Measurements from ENCODE around the gene TNIP1.

The TNIP1 gene

GRCh38 chr5:151105561-151105960 is 24.7 kb upstream of the TNIP1 start:
- no peak for DNase-seq

GRCh38 chr5:151104795-151105194 is 24.0 kb upstream of the TNIP1 start:
- no peak for DNase-seq

GRCh38 chr5:151101746-151102145 is 20.9 kb upstream of the TNIP1 start:
- DNase-seq = no peak

DNA sequence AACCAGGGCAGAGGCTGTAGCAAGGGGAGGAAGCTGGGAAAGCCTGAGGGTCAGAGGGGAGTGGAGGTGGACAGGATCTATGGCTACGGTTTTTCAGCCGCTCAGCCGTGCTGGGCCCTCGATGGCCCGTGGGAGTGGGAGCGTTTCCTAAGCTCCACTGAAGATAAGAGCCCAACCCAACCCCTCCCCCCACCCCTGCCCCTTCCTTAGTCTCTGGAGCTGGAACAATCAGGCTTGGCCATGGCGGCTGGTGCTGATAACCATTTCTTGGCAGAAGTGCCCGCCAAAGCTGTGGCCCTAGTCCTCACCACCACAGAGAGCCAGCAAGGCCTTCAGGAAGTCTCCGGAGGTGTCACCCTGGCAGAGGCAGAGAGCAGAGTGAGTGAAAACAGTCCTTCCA is 20.3 kb upstream of the TNIP1 start:
- DNase-seq = no peak

- DNase-seq = no peak
Observed at GRCh38 chr5:151100681-151101080, 19.8 kb upstream of the TNIP1 start.

GRCh38 chr5:151098768-151099121 is 17.9 kb upstream of the TNIP1 start:
- DNase-seq = no peak

DNA sequence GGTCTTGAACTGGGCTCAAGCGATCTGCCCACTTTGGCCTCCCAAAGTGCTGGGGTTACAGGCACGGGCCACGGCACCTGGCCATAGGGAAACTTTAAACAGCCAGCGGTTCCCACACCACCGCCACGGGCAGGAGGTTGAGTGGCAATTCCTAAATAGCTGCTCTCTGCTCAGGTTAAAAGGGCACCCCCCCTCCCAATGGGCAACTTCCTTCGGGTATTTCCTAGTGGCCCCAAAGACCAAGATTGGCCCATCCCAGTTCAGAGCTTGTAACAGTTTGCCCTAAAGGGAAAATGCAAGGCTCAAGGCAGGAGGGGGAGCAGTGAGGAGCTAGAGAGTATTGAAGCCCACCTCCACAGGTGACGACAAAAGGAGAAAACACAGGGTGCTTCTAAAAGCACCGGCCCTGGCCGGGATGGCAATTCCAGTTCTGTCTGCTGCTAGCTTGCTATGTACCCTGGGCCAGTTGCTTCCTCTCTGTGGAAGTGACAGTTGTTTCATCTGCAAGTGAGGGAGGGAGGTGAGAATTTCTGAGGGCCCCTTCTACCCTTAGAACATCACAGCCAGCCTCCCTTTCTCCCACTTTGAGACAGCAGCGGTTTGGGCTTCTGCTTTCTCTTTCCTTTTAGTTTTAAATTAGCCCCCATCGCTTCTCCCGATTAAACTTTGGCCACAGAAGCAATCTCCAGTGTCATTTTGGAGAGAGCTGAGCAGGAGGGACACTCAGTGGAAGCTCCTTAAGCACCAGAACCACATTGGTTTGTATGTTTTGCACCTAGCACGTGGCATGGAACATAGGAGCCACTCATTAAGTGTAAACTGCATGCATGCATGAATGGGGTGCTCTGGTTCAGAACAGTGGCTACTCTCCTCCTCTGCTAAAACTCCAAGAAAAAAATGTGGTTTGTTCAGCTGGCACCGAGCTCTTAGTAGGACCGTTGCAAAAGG is 17.3 kb upstream of the TNIP1 start:
- no peak for DNase-seq

DNA sequence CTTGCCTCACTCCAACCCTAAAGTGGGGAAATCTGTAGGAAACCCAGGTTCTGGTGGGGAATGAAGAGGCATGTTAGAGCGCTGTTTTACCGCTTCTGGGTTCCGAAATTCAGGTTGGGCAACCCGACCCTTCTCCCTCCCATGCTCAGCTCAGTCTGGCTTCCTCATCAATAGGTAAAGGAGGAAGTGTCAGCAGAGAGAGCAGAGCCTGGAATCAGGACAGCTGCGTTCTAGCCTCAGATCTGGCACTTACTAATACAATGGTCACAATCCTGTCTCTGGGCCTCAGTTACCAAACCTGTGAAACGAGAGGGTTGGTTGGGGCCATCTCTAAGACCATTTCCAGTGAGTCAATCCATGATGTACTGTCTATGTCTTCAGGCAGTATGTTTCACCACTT is 16.2 kb upstream of the TNIP1 start:
- DNase-seq = no peak

- no peak for DNase-seq
Observed at GRCh38 chr5:151096001-151096373, 15.2 kb upstream of the TNIP1 start.

GRCh38 chr5:151095341-151096000 is 14.6 kb upstream of the TNIP1 start:
- DNase-seq = no peak

DNA sequence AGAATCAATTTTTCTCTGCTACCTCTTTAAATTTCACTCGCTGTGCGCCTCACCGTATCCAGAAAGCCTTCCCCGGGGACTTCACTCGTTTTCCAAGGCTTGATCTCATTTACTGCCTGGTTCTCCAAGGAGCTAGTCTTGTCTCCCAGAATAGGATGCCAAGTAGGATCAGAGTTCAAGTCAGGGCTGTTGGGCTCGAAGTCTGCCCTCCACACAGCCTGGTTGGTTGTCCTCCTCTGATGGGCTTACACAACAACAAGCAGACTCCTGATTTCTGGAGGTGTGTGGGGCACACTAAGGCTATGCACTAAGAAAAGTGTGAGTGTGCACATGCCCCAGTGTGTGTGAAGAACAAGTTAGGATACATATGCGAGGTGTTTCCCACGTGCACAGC is 14.0 kb upstream of the TNIP1 start:
- DNase-seq = no peak

- DNase-seq = no peak
Observed at GRCh38 chr5:151094030-151094851, 13.4 kb upstream of the TNIP1 start.

DNA sequence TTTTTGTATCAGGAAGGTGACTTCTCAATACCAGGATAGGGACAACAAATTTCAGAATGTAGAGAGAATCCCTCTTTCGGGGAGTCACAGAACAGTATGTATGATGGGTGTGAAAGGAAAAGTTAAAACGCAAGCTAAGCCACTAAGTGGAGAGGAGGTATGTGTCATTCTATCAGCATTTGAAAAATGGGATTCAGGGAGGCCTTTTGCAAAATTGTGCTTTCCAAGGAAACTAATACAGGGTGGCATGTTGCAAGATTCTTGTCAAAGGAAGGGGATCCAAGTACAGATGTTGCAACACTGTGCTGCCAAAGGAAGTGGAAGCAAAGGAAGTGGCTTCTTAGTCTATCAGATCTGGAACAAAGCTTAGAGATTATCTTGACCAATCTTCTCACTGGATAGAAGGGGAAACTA is 12.6 kb upstream of the TNIP1 start:
- DNase-seq = no peak

DNA sequence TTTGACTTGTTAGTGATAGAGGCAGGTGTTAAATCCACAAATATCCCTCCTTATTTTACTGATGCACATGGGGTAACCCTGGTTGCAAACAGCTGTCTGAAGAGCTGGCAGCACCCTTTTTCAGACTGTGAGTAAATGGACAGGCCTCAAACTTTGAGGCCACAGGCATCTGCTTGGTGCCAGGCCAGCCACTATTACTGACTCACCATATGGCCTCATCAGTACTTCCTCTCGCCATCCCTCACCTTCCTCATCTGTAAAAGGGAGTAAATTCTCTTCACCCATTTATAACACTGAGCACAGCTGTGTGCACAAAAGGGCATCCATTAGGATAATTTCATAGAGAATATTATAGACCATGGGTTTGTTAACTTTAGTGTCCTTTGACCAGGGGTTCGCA is 11.9 kb upstream of the TNIP1 start:
- DNase-seq = no peak

DNA sequence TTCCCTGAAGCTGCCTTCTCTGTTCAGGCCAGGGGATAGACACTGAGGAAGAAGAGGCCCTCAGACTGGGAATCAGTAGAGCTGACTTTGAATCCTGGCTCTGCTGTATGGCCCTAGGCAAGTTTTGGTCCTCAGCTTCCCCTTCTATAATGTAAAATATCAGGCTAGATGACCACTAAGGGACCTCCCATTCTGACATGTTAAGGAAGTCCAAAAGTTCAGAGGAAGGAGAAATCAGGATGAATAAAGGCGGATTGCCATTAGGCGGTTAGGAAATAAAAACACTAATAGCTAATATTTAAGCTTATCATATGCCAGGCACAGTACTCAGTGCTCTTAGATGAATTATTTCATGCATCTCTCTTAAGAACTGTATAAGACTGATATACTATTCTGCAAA is 8.9 kb upstream of the TNIP1 start:
- DNase-seq = no peak

- DNase-seq = no peak
Observed at GRCh38 chr5:151088986-151089385, 8.2 kb upstream of the TNIP1 start.

- no peak for DNase-seq
Observed at GRCh38 chr5:151087486-151087885, 6.7 kb upstream of the TNIP1 start.

DNA sequence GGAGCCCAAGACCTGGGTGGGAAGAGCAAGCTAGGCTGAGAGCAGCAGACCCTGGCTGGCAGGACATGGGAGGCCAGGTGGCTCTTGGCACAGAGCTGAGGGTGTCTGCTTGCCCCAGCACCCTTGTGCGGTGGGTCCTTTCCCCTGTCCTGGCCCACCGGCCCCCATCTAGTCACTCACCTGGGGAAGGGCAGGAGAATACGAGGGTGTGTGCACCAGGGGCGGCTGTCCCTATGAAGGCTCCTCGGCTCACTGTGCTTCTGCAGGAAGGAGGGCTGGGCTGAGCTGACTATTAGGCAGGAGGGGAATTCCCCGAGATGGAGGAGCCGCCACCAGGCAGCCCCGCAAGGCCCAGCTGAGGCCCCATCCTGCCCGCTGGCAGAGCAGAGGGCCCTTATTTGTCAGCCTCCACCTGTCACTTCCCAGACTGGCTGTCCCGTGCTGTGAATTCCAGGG is 6.1 kb upstream of the TNIP1 start:
- no peak for DNase-seq

GRCh38 chr5:151086192-151086869 is 5.5 kb upstream of the TNIP1 start:
- DNase-seq = no peak

- no peak for DNase-seq
Observed at GRCh38 chr5:151085517-151086041, 4.7 kb upstream of the TNIP1 start.

- no peak for DNase-seq
Observed at GRCh38 chr5:151084363-151084762, 3.5 kb upstream of the TNIP1 start.

- no peak for DNase-seq
Observed at GRCh38 chr5:151083081-151083676, 2.3 kb upstream of the TNIP1 start.

All from NCI-H510A (cell line).